ENCODE results near the gene JPH2. TPM values are rescaled to one million over a fixed set of nuclear protein-coding genes. Genes with fewer than 3 reads are reported as not detected.

Gene JPH2
- polyA plus RNA-seq, 4 donors = 1.3 to 2.1 (median 1.4) TPM

DNA sequence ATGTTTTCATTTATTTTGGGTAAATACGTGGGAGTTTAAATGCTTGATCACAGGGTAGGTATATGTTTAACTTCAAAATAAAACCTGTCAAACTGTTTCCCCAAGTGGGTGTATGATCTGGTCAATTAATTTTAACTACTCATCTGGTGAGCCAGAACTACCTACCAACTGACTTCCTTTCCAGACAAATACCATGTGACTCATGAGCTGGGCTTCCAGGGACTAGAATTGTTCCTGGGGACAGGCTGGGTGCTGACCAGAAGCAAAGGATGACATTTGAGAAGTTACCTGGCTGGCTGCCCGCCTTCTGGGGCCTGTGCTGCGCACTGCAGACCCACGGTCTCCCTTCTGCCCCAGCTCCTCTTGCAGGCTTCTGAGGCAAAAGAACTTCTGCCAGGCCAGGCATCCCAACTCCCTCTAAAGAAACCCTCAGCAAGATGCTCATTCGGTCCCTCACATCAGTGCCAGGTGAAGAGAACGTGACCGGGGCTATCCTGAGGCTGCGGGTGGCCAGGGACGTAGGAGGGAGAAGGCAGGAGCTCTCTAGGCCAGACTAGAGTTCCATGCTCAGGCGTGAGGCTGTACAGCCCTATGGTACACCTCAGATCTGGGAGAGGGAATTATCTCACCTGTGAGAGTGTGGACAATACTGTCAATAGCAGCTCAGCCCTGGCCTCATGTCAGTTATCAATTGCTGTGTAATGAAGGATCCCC lies 103.6 kb downstream of the JPH2 start:
- peak in 1 of 4 donors; percentile 25 for DNase-seq (ENCODE audit: low read depth in 4 of 4, low spot score in 3 of 4)

DNA sequence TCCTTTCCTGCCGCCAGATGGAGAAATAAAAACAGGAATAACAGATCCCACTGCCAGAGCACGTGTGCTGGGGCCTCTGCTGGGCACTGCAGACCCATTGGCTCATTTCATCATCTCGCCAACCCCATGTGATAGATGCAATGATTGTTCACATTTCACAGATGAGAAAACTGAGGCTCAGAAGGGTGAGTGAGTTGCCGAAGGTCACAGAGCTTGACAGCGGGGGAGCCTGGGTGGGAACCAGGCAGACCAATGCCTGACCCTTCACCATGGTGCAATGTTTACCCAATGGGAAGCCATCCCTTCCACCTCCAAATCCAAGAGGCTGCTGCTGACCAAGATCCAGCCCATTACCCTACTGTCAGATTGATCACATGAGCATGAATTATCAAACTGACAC lies 105.1 kb downstream of the JPH2 start:
- no peak for DNase-seq (ENCODE audit: low read depth in 4 of 4, low spot score in 3 of 4)

GRCh38 chr20:44081476-44081875 lies 105.5 kb downstream of the JPH2 start:
- no peak for DNase-seq (ENCODE audit: low read depth in 4 of 4, low spot score in 3 of 4)

DNA sequence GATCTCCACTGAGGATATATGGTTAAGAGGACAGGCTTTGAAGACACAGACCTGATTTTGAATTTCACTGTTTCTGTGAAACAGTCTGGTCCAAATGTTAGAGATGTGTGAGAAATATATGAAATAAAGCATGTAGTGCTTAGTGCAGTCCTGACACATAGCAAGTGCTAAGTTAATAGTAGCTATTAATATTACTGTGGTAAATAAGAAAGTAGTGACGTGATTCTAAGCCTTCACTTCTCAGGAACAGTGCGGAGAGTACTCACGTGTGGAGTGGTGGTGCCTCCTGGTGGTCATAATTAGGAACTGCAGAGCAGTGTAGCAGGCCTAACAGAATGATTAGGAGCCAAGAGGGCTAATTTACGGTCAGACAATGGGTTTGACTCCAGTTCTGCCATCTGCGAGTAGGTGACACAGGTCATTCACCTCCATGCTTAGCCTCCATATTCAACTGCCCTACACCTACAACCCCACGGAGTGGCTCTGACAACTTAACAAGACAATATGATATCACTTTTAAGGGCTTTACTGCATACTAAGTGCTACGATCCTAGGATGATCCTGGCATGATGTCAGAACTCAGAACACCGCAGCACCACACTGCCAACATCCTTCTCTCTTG lies 106.2 kb downstream of the JPH2 start:
- peak; percentile 40 to 63 (median 58) for DNase-seq (ENCODE audit: low read depth in 4 of 4, low spot score in 3 of 4)

- no peak for DNase-seq (ENCODE audit: low read depth in 4 of 4, low spot score in 3 of 4)
Observed at GRCh38 chr20:44080064-44080463, 106.9 kb downstream of the JPH2 start.

GRCh38 chr20:44079291-44079690 lies 107.7 kb downstream of the JPH2 start:
- DNase-seq (ENCODE audit: low read depth in 4 of 4, low spot score in 3 of 4) = no peak

GRCh38 chr20:44075950-44076232 lies 111.1 kb downstream of the JPH2 start:
- DNase-seq (ENCODE audit: low read depth in 4 of 4, low spot score in 3 of 4) = no peak

DNA sequence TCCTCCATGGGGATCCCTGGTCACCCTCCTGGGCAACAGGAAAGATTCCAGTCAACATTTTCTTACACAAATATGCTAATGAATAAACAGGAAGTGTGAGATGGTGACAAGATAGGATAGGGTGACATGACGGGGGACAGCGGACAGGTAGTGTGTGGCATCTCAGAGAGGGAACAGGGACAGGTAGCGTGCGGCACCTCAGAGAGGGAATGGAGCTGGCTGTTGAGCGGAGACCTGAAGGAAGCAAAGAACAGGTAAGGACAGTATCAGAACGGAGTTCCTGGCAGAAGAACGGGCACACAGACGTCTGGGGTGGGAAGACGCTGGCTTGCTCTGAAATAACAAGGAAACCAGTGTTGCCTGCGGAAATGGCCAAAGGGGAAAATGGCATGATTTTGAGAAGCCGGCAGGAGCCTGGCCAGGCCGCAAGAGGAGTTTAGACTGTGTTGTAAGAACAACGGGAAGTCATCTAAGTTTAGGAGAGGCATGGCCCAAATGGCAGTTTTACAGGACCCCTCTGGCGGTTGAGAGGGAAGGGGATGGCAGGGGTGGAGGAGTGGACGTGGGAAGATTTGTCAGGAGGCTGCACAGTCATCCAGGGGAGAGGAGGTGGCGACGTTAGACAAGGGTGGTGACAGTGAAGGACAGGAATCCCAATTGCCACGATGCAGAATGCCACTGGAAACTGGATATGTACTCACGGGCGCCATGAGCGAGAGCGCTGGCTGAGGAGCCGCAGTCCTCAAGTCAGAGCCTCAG lies 111.6 kb downstream of the JPH2 start:
- DNase-seq (ENCODE audit: low read depth in 4 of 4, low spot score in 3 of 4) = no peak

GRCh38 chr20:44074252-44075151 lies 112.5 kb downstream of the JPH2 start:
- DNase-seq (ENCODE audit: low read depth in 4 of 4, low spot score in 3 of 4) = no peak

DNA sequence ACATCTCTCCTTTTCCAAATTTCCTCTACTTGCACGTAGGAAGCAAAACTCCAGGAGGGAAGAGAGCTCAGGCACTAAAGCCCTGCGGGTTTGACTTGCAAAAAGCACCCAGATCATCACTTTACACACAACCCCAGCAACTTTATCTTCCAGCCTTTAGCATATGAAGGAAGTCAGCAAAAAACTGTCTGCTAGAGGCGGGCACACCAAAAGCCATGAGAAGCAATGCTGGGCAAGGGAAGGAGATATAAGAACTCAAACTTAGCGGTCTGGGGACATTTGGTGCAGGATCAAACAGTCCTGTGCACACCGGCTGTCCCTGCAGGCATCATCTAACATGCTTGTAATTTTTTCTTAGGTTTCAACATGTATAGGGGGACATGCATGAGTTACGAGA lies 113.3 kb downstream of the JPH2 start:
- no peak for DNase-seq (ENCODE audit: low read depth in 4 of 4, low spot score in 3 of 4)

DNA sequence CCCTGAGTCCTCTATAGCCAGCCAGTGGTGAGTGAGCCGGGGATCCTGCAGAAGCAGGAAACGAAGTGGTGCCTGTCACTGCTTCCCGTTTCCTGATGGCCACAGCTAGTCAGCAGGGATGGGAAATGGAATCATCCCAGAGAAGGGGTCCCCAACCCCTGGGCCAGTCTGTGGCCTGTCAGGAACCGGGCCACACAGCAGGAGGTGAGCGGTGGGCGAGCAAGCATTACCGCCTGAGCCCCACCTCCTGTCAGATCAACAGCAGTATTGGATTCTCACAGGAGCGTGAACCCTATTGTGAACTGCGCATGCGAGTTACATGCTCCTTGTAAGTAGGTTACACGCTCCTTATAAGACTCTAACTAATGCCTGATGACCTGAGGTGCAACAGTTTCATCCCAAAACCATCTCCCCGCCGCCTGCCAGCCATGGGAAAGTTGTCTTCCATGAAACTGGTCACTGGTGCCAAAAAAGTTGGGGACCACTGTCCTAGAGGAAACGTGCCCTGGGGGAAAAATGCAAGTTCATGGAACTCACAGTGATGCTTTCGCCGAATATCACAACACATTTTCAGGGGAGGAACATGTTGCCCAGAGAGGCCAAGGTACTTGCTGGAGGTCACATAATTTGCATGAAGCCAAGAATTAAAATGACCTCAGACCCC lies 113.8 kb downstream of the JPH2 start:
- no peak for DNase-seq (ENCODE audit: low read depth in 4 of 4, low spot score in 3 of 4)

GRCh38 chr20:44072384-44072783 lies 114.6 kb downstream of the JPH2 start:
- DNase-seq (ENCODE audit: low read depth in 4 of 4, low spot score in 3 of 4) = no peak

DNA sequence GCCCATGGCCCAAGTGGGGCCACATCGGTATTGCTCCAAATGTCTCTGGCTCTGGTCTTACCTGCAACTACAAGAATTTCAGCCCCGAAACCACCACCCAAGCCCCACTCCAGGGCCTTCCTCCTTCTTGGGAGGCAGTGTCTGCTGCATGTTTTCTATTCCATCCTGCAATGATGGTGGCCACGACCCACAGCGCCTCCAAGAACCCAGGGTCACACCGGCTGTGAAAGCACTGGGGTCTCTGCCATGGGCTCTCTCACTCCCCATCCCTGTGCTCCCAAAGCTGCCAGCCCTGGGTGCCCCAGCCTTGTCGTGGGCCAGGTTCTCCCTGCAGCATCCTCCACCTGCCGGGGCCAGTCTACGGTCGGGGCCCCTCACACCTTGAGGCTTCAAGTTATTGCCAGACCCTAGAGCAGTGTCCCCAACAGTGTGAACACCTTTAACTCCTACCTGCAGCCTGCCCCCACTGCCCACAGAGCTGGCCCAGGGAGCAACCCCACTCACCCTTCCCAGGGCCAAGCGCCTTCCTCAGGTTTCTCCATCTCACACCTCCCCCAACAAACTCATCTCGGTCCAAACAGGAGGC lies 115.4 kb downstream of the JPH2 start:
- no peak for DNase-seq (ENCODE audit: low read depth in 4 of 4, low spot score in 3 of 4)

GRCh38 chr20:44071057-44071456 lies 115.9 kb downstream of the JPH2 start:
- DNase-seq (ENCODE audit: low read depth in 4 of 4, low spot score in 3 of 4) = no peak

- no peak for DNase-seq (ENCODE audit: low read depth in 4 of 4, low spot score in 3 of 4)
Observed at GRCh38 chr20:44070139-44070900, 116.7 kb downstream of the JPH2 start.

GRCh38 chr20:44069203-44070011 lies 117.6 kb downstream of the JPH2 start:
- DNase-seq (ENCODE audit: low read depth in 4 of 4, low spot score in 3 of 4) = no peak

- no peak for DNase-seq (ENCODE audit: low read depth in 4 of 4, low spot score in 3 of 4)
Observed at GRCh38 chr20:44068316-44069201, 118.4 kb downstream of the JPH2 start.
